ENCODE data around the gene RPUSD3. TPM values are rescaled to one million over a fixed set of nuclear protein-coding genes. Genes with fewer than 3 reads are reported as not detected.
A peak's percentile ranks its signal among the peaks of the same experiment; 100 is the strongest.

RPUSD3 gene
- total and polyA plus RNA-seq, 2 donors (not counting 3 experiments of a cell fraction or from before 2014, with no cell fraction given), result 38.9 to 56.6 TPM

- BruUV-seq (replicated peaks), result no TSS peak
- Histone ChIP-seq H3K4me3 (replicated peaks in 1 of 3; ENCODE audit: insufficient read depth in 1 of 3, low read depth in 1 of 3, low read length in 3 of 3) (no peak overlapping the region), H2AFZ (ENCODE audit: low read depth, low read length) (no peak overlapping the region), H3K9me1 (replicated peaks; ENCODE audit: control insufficient read depth, extremely low read depth, insufficient read depth, low read length) (no peaks in the 10 kb centered on the region), H3K4me2 (ENCODE audit: insufficient read depth, low read length) (no peak overlapping the region), H3K27me3 (ENCODE audit: control insufficient read depth in 2 of 2, insufficient read depth in 2 of 2, low read length in 2 of 2) (no peaks in the 10 kb centered on the region), H3K27ac (ENCODE audit: insufficient read depth, low read depth, low read length) (no peak overlapping the region), H3K36me3 (ENCODE audit: control insufficient read depth in 2 of 2, extremely low read depth in 1 of 2, insufficient read depth in 2 of 2, low read length in 2 of 2) (peaks cover 0 to 2% of the 10 kb centered on the region in 2 experiments), H3K4me1 (ENCODE audit: control insufficient read depth, extremely low read depth, insufficient read depth, low read length) (no peaks in the 10 kb centered on the region), H3K9me3 (replicated peaks; ENCODE audit: control insufficient read depth, insufficient read depth, low read length) (no peaks in the 10 kb centered on the region), H3K79me2 (ENCODE audit: control insufficient read depth, insufficient read depth, low read length) (no peaks in the 10 kb centered on the region), H3K9ac (replicated peaks; ENCODE audit: extremely low read depth, insufficient read depth, low read length) (no peak overlapping the region), H4K20me1 (replicated peaks; ENCODE audit: control insufficient read depth, extremely low read depth, insufficient read depth, low read length) (no peaks in the 10 kb centered on the region)
- DNase-seq (ENCODE audit: low read depth, low spot score), result peak; percentile 18
- ChIA-PET CTCF (no interaction called here), POLR2A (no interaction called here)
- dilution Hi-C loops (cut with MboI; ENCODE audit: extremely low pct_ligation_motif_present, low sequenced_read_pairs), result no loop called here
- TF ChIP-seq MYC (IDR thresholded peaks at IDR 0.05; ENCODE audit: low read depth, low read length), result no peak
- TF ChIP-seq FOS (IDR thresholded peaks at IDR 0.05; ENCODE audit: borderline replicate concordance, insufficient read depth, low read length), result no peak
- no peak for TF ChIP-seq POLR2AphosphoS5 (IDR thresholded peaks at IDR 0.05; ENCODE audit: insufficient read depth, low read depth, low read length)
- TF ChIP-seq POLR2A (IDR thresholded peaks at IDR 0.05; ENCODE audit: low read depth, low read length), result no peak
- TF ChIP-seq CTCF (IDR thresholded peaks at IDR 0.05; ENCODE audit: extremely low read depth in 1 of 2, insufficient read depth in 1 of 2, low read depth in 1 of 2, low read length in 2 of 2), result peak; percentile 41 to 49
- no peak for FAIRE-seq
- intact Hi-C loops (cut with micrococcal nuclease), result no loop called here
Observed at GRCh38 chr3:9820946-9821345, 22.9 kb downstream of the RPUSD3 start.

- no TSS peak for BruUV-seq (replicated peaks)
- no peak overlapping the region for H3K4me2 ChIP-seq (ENCODE audit: insufficient read depth, low read length)
- no peak overlapping the region for H3K4me3 ChIP-seq (replicated peaks in 1 of 3; ENCODE audit: insufficient read depth in 1 of 3, low read depth in 1 of 3, low read length in 3 of 3)
- H3K27me3 ChIP-seq (ENCODE audit: control insufficient read depth in 2 of 2, insufficient read depth in 2 of 2, low read length in 2 of 2), result no peaks in the 10 kb centered on the region
- H3K4me1 ChIP-seq (ENCODE audit: control insufficient read depth, extremely low read depth, insufficient read depth, low read length), result no peaks in the 10 kb centered on the region
- intact Hi-C loops (cut with micrococcal nuclease) (no loop called here), dilution Hi-C loops (cut with MboI; ENCODE audit: extremely low pct_ligation_motif_present, low sequenced_read_pairs) (no loop called here)
- H3K36me3 ChIP-seq (ENCODE audit: control insufficient read depth in 2 of 2, extremely low read depth in 1 of 2, insufficient read depth in 2 of 2, low read length in 2 of 2), result peaks cover 0 to 5% of the 10 kb centered on the region in 2 experiments
- H3K9ac ChIP-seq (replicated peaks; ENCODE audit: extremely low read depth, insufficient read depth, low read length), result no peak overlapping the region
- POLR2A ChIA-PET, result no interaction called here
- no peaks in the 10 kb centered on the region for H3K9me1 ChIP-seq (replicated peaks; ENCODE audit: control insufficient read depth, extremely low read depth, insufficient read depth, low read length)
- no peak overlapping the region for H2AFZ ChIP-seq (ENCODE audit: low read depth, low read length)
- DNase-seq (ENCODE audit: low read depth, low spot score) (no peak), FAIRE-seq (no peak)
- no peak overlapping the region for H3K27ac ChIP-seq (ENCODE audit: insufficient read depth, low read depth, low read length)
- H3K9me3 ChIP-seq (replicated peaks; ENCODE audit: control insufficient read depth, insufficient read depth, low read length), result no peaks in the 10 kb centered on the region
- no peaks in the 10 kb centered on the region for H3K79me2 ChIP-seq (ENCODE audit: control insufficient read depth, insufficient read depth, low read length)
- CTCF ChIA-PET, result no interaction called here
- TF ChIP-seq JUN (IDR thresholded peaks at IDR 0.05; ENCODE audit: borderline replicate concordance, insufficient read depth, insufficient read length, low read depth), result no peak
- TF ChIP-seq MAX (IDR thresholded peaks at IDR 0.05; ENCODE audit: insufficient read depth, insufficient read length), result no peak
- TF ChIP-seq FOS (IDR thresholded peaks at IDR 0.05; ENCODE audit: borderline replicate concordance, insufficient read depth, low read length), result no peak
- no peak for TF ChIP-seq GATA2 (IDR thresholded peaks at IDR 0.05; ENCODE audit: insufficient read depth, insufficient read length, low read depth, low read length)
- no peak for TF ChIP-seq POLR2A (IDR thresholded peaks at IDR 0.05; ENCODE audit: low read depth, low read length)
- TF ChIP-seq EZH2 (IDR thresholded peaks at IDR 0.05; ENCODE audit: borderline replicate concordance, low read depth, low read length, severe bottlenecking), result no peak
- no peak for TF ChIP-seq POLR2AphosphoS5 (IDR thresholded peaks at IDR 0.05; ENCODE audit: insufficient read depth, low read depth, low read length)
- no peak for TF ChIP-seq MYC (IDR thresholded peaks at IDR 0.05; ENCODE audit: low read depth, low read length)
- no peak for TF ChIP-seq CTCF (IDR thresholded peaks at IDR 0.05; ENCODE audit: extremely low read depth in 1 of 2, insufficient read depth in 1 of 2, low read depth in 1 of 2, low read length in 2 of 2)
- no peaks in the 10 kb centered on the region for H4K20me1 ChIP-seq (replicated peaks; ENCODE audit: control insufficient read depth, extremely low read depth, insufficient read depth, low read length)
Observed at GRCh38 chr3:9820543-9820942, 23.3 kb downstream of the RPUSD3 start.

Measured in endothelial cell of umbilical vein (primary cell).